CD4-positive, alpha-beta T cell treated with Interferon gamma for 1 hour (primary cell): ENCODE data around the gene ZDHHC21.

Experiments
- DNase-seq: peaks from one replicate; pipeline ENCODE4 v3.0.0-alpha.2; 2020

ZDHHC21 gene

GRCh38 chr9:14597171-14597799, 95.9 kb downstream of the ZDHHC21 start:
- no peak for DNase-seq

DNA sequence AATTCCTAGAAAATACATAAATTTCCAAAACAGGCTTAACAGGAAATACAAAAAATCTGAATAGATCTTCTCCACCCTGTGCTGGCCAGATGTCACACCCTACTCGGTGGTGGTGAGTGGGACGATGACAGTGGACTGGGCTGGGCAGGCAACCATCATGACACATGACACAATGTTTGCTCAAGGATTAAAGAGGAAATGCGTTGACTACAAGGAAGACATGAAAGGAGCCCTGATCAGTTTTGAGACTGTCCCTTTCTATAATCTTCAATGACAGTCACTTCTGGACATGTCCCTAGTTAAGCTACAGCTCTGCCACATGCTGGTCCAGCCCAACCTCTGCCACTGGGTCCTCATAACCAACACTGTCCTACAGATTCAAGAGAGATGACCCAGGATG, 99.8 kb downstream of the ZDHHC21 start:
- DNase-seq: no peak

DNA sequence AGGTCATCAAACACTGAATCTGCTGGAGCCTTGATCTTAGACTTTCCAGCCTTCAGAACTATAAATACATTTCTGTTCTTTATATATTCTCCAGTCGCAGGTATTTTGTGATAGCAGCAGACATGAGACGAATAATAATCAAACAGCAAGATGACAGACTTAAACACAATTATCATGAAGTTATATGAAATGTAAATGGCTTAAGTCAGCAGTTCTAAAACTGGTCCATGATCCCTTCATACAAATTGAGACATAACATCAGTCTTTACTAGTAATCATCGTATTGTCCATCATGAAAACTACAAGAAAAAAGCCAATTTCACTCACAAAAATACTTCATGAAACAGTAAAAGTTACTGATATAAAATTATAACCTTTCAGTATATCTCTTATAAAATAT, 101.8 kb downstream of the ZDHHC21 start:
- no peak for DNase-seq

GRCh38 chr9:14585730-14586473, 107.3 kb downstream of the ZDHHC21 start:
- no peak for DNase-seq

DNA sequence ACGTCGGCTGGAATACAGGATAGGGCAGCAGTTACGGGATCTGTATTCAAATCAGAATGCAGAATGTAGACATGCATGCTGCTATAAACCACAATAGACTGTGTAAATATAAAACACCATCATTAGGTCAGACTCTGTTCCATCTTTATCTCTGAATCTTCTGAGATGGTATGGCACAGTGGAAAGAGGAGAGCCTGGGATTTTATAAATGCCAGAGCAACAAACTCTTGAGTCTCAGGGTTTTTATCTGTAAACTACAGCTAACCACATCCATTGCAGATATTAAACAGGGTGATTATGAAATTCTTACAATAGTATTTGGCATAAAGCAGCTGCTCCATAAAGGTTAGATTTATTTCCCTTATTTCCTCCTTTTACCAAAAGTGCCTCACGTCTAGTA, 108.7 kb downstream of the ZDHHC21 start:
- DNase-seq: no peak

DNA sequence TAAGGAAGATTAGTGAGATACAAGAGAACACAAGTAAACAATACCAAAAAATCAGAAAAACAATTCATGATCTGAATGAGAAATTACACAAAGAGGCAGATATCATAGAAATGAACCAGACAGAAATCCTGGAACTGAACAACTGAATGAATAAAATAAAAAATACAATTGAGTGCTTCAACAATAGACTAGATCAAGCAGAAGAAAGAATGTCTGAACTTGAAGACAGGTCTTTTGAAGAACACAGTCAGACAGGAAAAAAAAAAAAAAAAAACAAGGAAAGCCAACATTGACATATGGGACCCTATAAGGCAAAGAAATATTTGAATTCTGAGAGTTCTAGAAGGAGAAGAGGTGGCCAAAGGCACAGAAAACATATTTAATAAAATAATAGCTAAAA, 115.2 kb downstream of the ZDHHC21 start:
- no peak for DNase-seq

DNA sequence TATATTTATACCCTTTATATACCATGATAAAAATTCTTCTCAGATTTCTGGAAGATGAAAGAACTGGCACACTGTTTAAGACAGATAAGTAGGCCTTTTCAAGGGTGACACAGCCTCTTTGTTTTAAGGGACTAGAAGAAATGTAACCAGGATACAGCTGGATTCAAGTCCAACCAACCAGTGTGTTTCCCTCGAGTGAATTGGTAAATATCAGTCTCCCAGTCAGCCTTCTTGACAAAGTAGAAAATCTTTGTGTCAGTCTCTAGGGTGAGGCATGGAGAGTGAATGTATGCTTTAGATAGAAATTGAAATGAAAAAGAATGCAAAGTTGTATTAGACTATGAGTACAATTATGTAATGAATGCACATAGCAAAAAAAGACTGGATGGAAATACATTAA, 119.1 kb downstream of the ZDHHC21 start:
- no peak for DNase-seq

DNA sequence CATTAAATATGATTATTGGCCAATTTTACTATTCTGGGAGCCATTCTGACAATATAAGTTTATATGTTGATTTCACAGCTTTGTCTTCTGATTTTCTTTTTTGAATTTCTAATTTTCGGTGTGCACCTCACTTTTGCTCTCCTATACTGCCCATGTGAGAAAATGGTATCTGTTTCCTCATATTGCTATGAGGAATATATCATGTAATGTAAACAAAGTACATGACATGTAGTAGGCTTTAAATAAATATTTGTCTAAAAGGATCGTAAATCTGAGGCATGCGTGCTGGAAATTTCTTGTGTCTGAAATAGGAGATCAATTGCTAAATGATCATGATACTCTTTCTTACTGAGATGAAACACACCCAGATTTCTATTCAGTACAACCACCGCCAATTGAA, 119.9 kb downstream of the ZDHHC21 start:
- no peak for DNase-seq

GRCh38 chr9:14565352-14566016, 127.7 kb downstream of the ZDHHC21 start:
- DNase-seq: no peak

DNA sequence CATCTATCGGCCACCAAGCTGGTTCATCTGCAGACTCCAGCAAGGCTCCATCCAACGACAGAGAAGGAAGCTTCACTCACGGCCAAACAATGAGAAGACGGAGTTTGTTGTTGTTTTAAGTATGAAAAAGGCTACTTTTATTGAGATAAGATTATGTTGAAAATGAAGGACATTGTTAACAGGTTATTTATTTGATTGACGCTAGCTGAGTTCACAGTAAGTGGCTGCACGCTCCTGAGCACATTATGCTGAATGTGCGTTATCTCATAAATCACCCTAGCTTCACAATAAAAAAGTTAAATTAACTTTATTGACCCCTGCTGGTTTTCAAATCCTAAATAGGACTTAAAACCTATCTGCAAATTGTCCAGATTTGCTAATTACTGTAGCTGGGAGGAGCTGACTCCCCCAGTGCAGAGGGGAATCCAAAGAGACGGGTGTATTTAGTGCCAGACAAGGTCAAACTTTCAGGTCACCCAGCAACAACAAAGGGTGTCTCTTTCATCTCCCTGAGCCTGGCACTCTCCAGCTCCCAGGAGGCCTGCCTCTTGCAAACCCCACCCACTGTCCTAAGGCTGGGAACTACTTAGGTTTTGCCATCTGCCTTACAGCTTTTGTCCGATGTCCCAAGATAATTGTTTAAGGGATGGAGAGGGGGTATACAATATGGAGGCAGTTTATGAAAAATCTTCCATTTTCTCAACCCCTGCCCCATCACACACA, 129.2 kb downstream of the ZDHHC21 start:
- no peak for DNase-seq

GRCh38 chr9:14561929-14562405, 131.3 kb downstream of the ZDHHC21 start:
- no peak for DNase-seq
